GM12878 (cell line): ENCODE measurements around the gene ZIC1. TPM values are rescaled to one million over a fixed set of nuclear protein-coding genes. Genes with fewer than 3 reads are reported as not detected.

ENCODE experiments used
- ATAC-seq: fragments of 200-7000 bp; cut with Tn5 transposase; 3 replicates; pipeline ENCODE4 v1.9.1; 2020; ENCODE audit warnings: mild to moderate bottlenecking, moderate library complexity
- BruUV-seq: library from RNA; stranded (reverse); fragments of 400-500 nt; replicated peaks from 2 replicates; lab custom pipeline; 2021; lab: Mats Ljungman, UMichigan
- CTCF ChIA-PET: fragments of 300-600 bp; sonication (Branson Sonifier 250); formaldehyde crosslinking; extraction: SDS; loops from one replicate; lab custom pipeline; 2021; ENCODE audit warnings: inconsistent platforms; lab: Yijun Ruan, JAX
- POLR2A ChIA-PET: fragments of 350-600 bp; formaldehyde crosslinking; extraction: SDS; loops from one replicate; lab custom pipeline; 2021; ENCODE audit warnings: inconsistent platforms; lab: Charles Lee
- RAD21 ChIA-PET: fragments of 300-600 bp; sonication (Branson Sonifier 250); formaldehyde crosslinking; loops from one replicate; lab custom pipeline; 2023; ENCODE audit warnings: antibody characterized with exemption; ENCODE audit not compliant: unreplicated experiment; lab: Charles Lee
- SMC1A ChIA-PET: fragments of 300-600 bp; sonication (Branson Sonifier 250); formaldehyde crosslinking; loops from one replicate; lab custom pipeline; 2023; ENCODE audit not compliant: unreplicated experiment, uncharacterized antibody; lab: Charles Lee
- DNase-seq: peaks from one replicate; pipeline ENCODE4 v3.0.0-alpha.2; 2011; ENCODE audit warnings: low read depth, low spot score
- FAIRE-seq: peaks from 3 replicates; lab custom pipeline; 2011; peaks lifted over from hg19 to GRCh38; lab: Jason Lieb, UNC
- H2AFZ ChIP-seq: 2 replicates; pipeline ENCODE4 v1.6.0; 2011; ENCODE audit warnings: low read depth, low read length, control low read depth; ENCODE audit not compliant: control insufficient read depth
- H3K27ac ChIP-seq: 2 replicates; pipeline ENCODE4 v1.5.1; 2011; ENCODE audit warnings: control low read depth; ENCODE audit not compliant: control insufficient read depth, insufficient read depth
- H3K27me3 ChIP-seq, 2 experiments: replicated peaks in 1 of 2; 2 replicates each; pipeline versions ENCODE4 v1.6.0 to v1.6.1; 2011; ENCODE audit warnings: low read length in 1 of 2; ENCODE audit not compliant: control insufficient read depth in 2 of 2, insufficient read depth in 2 of 2
- H3K36me3 ChIP-seq, 2 experiments: 2 replicates each; pipeline ENCODE4 v1.5.1; 2011; ENCODE audit warnings: low read length in 1 of 2; ENCODE audit not compliant: control insufficient read depth in 2 of 2, insufficient read depth in 2 of 2
- H3K4me1 ChIP-seq: 2 replicates; pipeline ENCODE4 v1.6.1; 2011; ENCODE audit warnings: mild to moderate bottlenecking, low read length, moderate library complexity, mixed read lengths; ENCODE audit not compliant: control insufficient read depth, insufficient read depth
- H3K4me2 ChIP-seq: 2 replicates; pipeline ENCODE4 v1.6.0; 2011; ENCODE audit warnings: control low read depth; ENCODE audit not compliant: control insufficient read depth, insufficient read depth
- H3K4me3 ChIP-seq: fragments of 200-600 bp; sonication (generic); 2 replicates; pipeline ENCODE4 v1.5.1; 2016
- H3K79me2 ChIP-seq: 2 replicates; pipeline ENCODE4 v1.6.0; 2011; ENCODE audit warnings: low read length; ENCODE audit not compliant: control insufficient read depth, insufficient read depth
- H3K9ac ChIP-seq: 2 replicates; pipeline ENCODE4 v1.8.0; 2011; ENCODE audit warnings: low read length, control low read depth, mixed read lengths; ENCODE audit not compliant: control insufficient read depth, insufficient read depth
- H3K9me3 ChIP-seq: replicated peaks from 3 replicates; pipeline ENCODE4 v1.5.1; 2011; ENCODE audit warnings: mild to moderate bottlenecking, low read length; ENCODE audit not compliant: control insufficient read depth, insufficient read depth
- H4K20me1 ChIP-seq: 2 replicates; pipeline ENCODE4 v1.6.0; 2011; ENCODE audit not compliant: control insufficient read depth, insufficient read depth
- BACH1 ChIP-seq: fragments of 450-650 bp; IDR thresholded peaks from 2 replicates; pipeline ENCODE4 v1.6.1; 2017; ENCODE audit warnings: mild to moderate bottlenecking, borderline replicate concordance
- IKZF1 ChIP-seq: fragments of 450-650 bp; conservative IDR thresholded peaks from 2 replicates; pipeline ENCODE4 v1.6.1; 2017; ENCODE audit warnings: antibody characterized with exemption, mild to moderate bottlenecking
- WGBS: methylation state at CpG from one replicate; pipeline ENCODE4 v1.1.6; 2016; ENCODE audit warnings: low lambda C conversion rate; ENCODE audit not compliant: insufficient replicate concordance, insufficient coverage; ENCODE audit errors: missing lambda C conversion rate; 5-methylcytosine and 5-hydroxymethylcytosine counted together
- in situ Hi-C: fragments of 300-500 bp; cut with MboI; formaldehyde crosslinking; loops from 9 replicates; pipeline ENCODE4 v1.14.3; 2018; ENCODE audit warnings: mixed read lengths
- intact Hi-C: fragments of 100-400 bp; cut with micrococcal nuclease; formaldehyde crosslinking; loops from one replicate; pipeline ENCODE4 v1.14.2; 2022; ENCODE audit not compliant: unreplicated experiment
- polyA plus RNA-seq, 11 experiments: library from polyadenylated mRNA; depleted of rRNA in 4 of 11; unstranded in 6 of 11; stranded (reverse) in 5 of 11; fragments of >200 nt; fragmentation: Nextera tagmentation in 4 of 11; fragmentation: Illumina TruSeq in 1 of 11; extraction: Ambion mirVana in 4 of 11; extraction: Trizol in 1 of 11; gene quantifications; 1 replicate in 1 of 11; 2 replicates in 10 of 11; pipeline versions ENCODE4 v1.2.1 to v1.2.3, GENCODE V29; 2011 to 2016; ENCODE audit warnings: inconsistent platforms in 2 of 11, missing spikeins in 2 of 11, low read depth in 1 of 11
- total RNA-seq, 4 experiments: library from RNA; depleted of rRNA in 3 of 4; stranded (reverse); fragments of >200 nt in 3 of 4; fragmentation: Illumina TruSeq in 1 of 4; extraction: Trizol in 1 of 4; gene quantifications; 2 replicates each; pipeline versions ENCODE4 v1.2.1 to v1.2.3, GENCODE V29; 2013 to 2021
- TF ChIP-seq, protein P1 (sequence below): fragments of 450-650 bp; IDR thresholded peaks from 2 replicates; pipeline ENCODE4 v1.6.1; 2017; ENCODE audit warnings: mild to moderate bottlenecking, moderate library complexity

Gene ZIC1
- total and polyA plus RNA-seq, 10 of the 15 experiments (the other 5 are each of a cell fraction or from before 2014, with no cell fraction given) = not detected

DNA sequence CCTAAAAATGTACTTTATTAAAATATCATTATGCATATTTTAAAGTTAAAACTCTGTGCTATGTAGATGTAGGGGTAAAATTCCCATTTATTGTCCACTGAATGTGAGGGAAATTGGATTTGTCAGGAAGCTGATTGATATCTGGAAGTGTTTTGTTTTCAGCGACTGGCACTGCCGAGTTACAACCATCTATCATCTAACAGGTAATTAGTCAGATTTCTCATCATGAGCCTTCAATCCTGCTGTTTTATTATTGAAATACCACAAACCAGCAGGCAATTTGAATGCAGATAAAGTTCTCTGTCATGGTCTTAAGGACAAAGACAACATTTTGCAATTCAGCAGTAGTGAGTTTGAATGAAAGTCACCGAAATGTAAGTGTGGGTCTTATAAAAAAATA is 40.5 kb downstream of the ZIC1 start:
- Histone ChIP-seq H2AFZ (no peak overlapping the region), H3K79me2 (no peaks in the 10 kb centered on the region), H3K27ac (no peak overlapping the region), H3K27me3 (no peaks in the 10 kb centered on the region), H3K9ac (no peak overlapping the region), H3K4me1 (no peaks in the 10 kb centered on the region), H4K20me1 (no peaks in the 10 kb centered on the region), H3K36me3 (no peaks in the 10 kb centered on the region), H3K4me2 (no peak overlapping the region), H3K4me3 (no peak overlapping the region), H3K9me3 (no peaks in the 10 kb centered on the region)
- ATAC-seq (no peak), FAIRE-seq (no peak), DNase-seq (no peak)
- SMC1A ChIA-PET = interaction anchor here (0.6 kb wide), 1 partner anchor 95 kb away, joined by 3 read pairs; no protein-coding TSS in a partner anchor
- 0% methylated on average over 3 of the region's 3 CpGs for WGBS
- CTCF ChIA-PET = no interaction called here
- TF ChIP-seq, protein P1, sequence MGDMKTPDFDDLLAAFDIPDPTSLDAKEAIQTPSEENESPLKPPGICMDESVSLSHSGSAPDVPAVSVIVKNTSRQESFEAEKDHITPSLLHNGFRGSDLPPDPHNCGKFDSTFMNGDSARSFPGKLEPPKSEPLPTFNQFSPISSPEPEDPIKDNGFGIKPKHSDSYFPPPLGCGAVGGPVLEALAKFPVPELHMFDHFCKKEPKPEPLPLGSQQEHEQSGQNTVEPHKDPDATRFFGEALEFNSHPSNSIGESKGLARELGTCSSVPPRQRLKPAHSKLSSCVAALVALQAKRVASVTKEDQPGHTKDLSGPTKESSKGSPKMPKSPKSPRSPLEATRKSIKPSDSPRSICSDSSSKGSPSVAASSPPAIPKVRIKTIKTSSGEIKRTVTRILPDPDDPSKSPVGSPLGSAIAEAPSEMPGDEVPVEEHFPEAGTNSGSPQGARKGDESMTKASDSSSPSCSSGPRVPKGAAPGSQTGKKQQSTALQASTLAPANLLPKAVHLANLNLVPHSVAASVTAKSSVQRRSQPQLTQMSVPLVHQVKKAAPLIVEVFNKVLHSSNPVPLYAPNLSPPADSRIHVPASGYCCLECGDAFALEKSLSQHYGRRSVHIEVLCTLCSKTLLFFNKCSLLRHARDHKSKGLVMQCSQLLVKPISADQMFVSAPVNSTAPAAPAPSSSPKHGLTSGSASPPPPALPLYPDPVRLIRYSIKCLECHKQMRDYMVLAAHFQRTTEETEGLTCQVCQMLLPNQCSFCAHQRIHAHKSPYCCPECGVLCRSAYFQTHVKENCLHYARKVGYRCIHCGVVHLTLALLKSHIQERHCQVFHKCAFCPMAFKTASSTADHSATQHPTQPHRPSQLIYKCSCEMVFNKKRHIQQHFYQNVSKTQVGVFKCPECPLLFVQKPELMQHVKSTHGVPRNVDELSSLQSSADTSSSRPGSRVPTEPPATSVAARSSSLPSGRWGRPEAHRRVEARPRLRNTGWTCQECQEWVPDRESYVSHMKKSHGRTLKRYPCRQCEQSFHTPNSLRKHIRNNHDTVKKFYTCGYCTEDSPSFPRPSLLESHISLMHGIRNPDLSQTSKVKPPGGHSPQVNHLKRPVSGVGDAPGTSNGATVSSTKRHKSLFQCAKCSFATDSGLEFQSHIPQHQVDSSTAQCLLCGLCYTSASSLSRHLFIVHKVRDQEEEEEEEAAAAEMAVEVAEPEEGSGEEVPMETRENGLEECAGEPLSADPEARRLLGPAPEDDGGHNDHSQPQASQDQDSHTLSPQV = no peak
- no peak for TF ChIP-seq IKZF1
- no peak for TF ChIP-seq BACH1
- RAD21 ChIA-PET = no interaction called here
- BruUV-seq = no TSS peak
- POLR2A ChIA-PET = no interaction called here
- in situ Hi-C loops (no loop called here), intact Hi-C loops (no loop called here)
